Pons (tissue), 1 donor: ENCODE data around the gene GNAS-AS1.
"Not testable (repeated sequence)": the region's sequence is repeated elsewhere in the genome, so short reads cannot be mapped to it uniquely, and the experiment has no call there.

ENCODE experiments used
- DNase-seq: peaks from one replicate; pipeline ENCODE4 v3.0.0-alpha.2; 2016; ENCODE audit warnings: low spot score

The GNAS-AS1 gene

DNA sequence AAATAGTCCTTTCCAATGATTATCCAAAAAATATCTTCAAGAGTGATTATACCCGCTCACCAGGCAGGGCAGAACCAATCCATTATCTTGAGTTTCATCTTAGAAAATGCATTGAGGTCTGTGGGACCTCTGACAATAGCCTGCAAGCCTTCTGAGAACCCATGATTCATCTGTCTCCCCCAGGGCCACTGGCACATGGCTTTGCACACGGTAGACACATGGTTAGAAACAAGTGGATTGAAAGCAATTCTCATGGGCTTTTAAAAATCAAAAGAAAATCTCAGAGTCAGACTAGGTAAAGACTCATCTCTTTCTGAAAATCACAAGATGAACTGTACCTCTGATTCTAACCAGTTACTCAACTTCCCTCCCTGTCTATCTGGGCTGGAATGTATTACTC lies 15.5 kb downstream of the GNAS-AS1 start:
- DNase-seq: no peak

DNA sequence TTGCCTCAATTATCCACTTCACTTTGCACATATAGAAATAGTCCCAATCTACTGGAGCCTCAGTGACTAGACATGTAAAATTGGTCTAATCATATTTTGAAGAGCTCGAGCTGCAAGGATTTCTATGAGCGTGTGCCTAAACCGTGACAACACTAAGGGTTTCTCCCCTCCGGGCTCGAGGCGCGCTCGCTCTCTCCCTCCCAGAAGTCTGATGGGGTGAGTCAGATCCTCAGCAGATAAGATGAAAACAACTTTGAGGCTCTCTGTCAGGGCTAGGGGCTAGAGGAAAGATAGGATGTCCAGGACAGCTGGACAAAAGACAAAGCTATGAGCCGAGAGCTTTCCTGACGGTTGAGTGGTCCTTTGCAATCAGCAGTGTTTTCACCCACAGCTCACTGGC lies 16.8 kb downstream of the GNAS-AS1 start:
- no peak for DNase-seq

DNA sequence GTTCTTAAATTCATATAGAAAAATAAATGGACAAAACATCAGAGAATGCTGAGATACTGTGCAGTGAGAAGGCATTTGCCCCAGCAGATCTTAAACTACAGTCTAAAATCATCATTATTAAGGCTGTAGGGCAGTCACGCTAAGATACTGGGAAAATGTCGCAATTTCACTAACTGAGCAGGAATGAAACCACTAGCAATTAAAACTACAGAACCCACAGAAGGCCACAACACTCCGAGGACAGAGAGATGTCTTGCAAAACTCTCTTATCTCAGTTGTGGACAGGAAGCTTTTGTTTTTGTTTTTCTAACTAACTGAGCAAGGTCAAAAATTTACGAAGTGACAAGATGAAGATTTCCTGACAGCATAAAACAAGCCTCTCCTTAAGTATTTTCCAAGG lies 18.2 kb downstream of the GNAS-AS1 start:
- no peak for DNase-seq

DNA sequence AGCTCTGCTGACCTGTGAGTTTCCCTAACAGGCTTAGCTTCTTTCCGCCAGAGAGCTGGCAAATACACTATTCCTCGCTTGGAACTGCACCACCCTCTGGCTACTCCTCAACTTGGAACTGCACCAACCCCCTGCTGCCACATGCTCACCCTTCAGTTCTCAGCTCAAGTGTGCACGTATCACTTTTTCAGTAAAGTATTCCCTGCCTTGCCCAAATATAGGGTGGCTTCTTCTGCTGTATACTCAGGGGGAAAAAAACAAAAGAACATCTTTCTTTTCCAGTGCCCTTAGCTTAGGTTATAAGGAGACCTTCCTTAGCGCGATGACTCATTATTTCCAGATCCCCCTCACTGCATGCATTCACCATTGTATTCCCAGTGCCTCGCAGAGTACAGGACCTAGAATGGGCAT lies 21.2 kb downstream of the GNAS-AS1 start:
- DNase-seq: peak; percentile 32

DNA sequence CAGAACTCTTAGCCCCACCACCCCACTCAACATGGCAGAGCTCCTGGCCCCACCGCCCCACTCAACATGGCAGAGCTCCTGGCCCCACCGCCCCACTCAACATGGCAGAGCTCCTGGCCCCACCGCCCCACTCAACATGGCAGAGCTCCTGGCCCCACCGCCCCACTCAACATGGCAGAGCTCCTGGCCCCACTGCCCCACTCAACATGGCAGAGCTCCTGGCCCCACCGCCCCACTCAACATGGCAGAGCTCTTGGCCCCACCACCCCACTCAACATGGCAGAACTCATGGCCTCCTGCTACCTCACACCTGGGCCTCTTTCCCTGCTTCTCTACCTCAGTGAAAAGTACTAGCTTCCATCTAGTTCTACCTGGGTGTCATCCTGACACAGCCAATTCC lies 21.9 kb downstream of the GNAS-AS1 start:
- not testable (repeated sequence) for DNase-seq

DNA sequence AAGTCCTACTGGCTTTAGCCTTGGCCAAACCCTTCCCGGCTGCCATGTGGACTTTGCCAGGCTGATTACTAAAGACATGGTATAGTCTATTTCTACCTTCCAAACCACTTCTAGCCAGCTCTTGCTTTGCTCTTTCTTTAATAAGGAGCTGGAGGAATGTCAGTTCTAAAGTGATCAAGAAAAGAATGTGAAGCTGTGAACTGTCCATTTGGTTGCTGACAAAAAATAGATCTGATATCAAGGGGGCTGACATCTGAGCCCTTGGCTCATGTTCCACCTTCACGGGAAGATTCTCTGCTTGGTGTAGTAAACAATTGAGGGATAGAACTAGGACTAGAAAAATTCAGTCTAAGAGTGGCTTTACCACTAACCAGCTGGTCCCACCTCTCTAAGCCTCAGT lies 22.6 kb downstream of the GNAS-AS1 start:
- no peak for DNase-seq

DNA sequence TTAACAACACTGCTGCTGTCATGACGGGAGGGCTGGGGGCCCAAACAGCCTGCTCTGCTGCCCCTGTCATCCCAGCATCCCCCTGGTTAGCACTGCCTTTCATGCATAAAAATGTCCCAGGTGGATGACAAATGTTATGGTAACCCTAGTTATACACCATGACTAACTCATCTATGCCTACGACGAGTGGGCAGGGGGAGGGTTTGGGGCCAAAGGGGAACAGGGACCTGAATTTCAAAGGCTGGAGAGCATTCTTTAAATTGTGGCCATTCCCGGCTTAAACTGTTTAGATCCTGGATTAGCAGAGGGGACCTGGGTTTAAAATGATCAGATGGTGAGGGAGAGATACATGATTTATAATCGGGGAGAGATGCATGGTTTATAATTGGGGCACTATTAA lies 24.4 kb downstream of the GNAS-AS1 start:
- no peak for DNase-seq

DNA sequence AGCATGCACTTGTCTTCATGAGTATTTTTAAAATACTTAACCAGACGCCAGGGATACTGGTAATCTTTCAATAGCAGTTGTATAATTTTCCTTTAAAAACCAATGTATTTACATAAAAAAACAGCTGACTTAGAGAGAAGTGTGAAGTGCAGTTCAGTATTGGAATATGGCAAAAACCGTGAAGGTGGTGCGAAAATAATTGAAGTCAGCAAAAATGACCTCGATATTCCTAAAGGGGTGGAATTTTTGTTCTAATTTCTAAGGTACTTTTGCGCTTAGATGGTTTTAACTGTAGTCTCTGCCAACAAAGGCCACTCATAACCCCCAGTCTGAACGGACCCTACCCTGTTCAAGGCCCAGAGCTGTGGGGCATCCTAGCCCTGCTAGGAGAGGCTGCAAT lies 25.3 kb downstream of the GNAS-AS1 start:
- DNase-seq: no peak

DNA sequence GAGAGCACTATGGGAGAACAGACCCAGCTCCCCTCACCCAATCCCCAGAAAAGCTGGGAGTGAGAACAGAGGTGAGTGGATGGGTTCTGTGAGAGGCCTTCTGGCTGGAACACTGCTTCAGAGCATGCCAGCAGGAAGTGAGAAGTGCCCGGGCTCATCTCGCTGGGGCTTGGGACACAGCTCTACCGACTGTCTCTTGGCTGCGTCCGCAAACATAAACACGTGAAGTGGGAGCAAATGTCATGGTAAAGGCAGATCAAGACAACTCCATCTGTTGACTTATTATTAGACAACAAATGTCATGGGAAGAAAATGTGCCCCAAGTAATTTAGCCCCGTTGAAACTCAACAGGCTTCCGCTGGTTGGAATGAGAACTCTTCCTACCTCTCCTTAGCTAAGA lies 25.9 kb downstream of the GNAS-AS1 start:
- DNase-seq: peak; percentile 3

DNA sequence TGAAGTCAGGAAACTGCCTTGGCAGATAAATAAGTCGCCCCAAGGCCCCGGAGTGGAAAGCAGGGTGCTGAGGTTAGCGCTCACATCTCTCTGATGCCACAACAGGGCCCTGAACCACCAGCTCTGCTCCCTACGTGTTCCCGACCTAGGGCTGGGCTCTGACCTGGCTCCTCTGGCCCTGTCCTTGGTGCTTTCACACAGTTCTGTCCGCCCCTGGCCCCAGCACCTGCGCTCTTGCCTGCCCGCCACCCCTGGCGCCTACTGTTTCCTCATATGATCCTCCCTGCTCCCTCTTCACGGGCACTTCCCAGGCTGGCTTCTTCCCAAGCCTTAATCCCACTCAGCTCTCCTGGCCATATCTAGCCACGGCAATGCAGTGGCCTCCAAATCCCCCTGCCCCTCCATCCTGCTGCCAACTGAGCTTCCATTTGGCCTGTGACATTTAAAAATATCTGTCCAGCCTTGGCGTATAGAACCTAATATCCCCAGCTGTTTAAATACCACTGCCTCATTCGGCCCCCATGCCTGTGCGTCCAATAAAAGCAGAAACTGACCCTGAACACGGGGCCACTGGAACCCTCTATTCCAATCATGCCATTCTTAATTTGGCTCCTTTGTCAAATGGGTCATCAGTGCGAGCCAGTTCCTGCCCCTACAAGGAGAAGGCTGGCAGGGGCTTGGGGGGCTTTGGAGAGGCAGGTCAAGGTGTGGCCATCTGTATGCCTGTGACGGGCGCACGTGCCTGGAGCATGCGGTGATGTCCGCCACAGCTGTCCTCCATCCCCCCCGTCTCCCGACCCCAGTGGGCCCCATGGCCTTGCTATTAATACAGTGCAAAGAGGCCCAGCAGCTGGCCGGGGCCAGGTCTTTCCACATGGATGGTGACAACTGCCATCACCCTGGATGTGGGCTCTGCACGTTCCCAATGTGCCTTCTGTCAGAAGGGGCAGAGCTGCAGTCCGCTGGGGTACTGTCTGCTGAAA lies 27.7 kb downstream of the GNAS-AS1 start:
- DNase-seq: no peak

DNA sequence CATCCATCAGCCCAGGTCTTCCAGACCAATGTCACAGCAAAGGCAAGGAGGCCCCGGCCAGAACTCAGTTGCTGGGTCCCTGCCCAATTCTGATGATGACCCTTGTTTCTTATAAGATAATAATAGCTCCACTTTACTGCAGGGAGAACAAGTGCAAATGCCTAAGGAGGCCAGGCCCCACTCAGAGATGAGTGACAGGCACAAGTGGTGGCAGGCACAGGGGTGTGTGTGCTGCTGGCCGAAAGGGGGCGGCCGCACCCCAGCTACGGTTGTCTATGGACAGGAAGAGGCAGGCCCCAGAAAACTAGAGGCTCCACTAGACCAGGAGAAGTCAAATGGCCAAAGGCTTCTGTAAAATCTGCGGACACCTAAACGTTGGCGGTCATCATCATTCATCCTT lies 28.6 kb downstream of the GNAS-AS1 start:
- no peak for DNase-seq

DNA sequence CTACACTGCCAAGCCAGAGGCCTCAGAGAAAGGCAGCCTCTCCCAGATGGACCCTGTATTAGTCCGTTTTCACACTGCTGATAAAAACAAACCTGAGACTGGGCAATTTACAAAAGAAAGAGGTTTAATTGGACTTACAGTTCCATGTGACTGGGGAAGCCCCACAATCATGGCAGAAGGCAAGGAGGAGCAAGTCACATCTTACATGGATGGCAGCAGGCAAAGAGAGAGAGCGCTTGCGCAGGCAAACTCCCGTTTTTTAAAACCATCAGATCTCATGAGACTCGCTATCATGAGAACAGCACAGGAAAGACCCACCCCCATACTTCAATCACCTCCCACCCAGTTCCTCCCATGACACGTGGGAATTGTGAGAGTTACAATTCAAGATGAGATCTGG lies 30.2 kb downstream of the GNAS-AS1 start:
- not testable (repeated sequence) for DNase-seq

DNA sequence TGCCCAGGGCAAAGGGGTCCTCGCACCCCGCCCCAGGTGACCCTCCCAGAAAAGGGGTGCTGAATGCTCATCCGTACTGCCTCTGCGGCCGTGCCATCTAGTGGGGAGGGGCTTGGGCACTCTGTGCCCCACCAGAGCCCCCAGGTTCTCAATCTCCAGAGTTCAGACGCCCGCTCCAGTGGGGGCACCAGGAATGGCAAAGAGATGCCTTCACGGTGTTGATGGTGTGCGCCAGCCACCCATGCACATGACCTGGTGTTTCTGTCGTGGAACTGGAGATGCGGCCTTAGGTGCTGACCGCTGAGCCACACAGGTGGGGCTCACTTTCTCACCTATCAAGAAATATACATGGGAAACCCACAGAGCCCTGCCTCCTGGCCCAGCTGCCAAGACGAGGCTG lies 30.8 kb downstream of the GNAS-AS1 start:
- DNase-seq: no peak

DNA sequence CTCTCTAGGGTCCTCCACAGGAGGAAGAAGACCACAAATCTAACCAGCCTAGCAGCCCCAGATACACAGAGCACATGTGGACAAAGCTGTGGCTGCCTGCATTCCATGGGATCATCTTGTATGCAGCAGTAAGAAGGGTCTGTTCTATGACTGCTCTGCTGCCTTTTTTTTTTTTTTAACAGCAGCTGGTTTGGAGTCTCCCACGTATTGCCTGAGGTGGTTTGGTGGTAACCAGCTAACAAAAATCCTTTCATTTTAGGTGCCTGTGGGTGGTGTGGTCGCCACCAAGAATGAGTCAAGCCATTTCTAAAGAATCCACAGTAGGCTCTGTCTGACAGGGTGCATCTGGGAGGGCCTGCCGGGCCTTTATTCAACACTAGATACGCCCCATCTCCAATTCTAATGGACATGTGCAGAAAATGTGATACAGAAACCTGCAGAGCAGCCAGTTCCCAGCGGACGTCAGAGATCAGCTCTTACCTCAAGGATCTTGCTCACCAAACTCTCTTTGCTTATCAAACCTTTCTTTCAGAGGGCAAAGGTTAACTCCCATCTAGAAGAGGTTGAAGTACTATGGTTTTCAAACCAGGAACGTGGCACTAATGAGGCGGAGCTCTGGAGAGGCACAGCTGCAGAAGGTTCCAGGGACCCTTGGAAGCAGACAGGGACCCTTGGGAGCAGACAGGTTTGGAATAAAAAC lies 32.0 kb downstream of the GNAS-AS1 start:
- no peak for DNase-seq

DNA sequence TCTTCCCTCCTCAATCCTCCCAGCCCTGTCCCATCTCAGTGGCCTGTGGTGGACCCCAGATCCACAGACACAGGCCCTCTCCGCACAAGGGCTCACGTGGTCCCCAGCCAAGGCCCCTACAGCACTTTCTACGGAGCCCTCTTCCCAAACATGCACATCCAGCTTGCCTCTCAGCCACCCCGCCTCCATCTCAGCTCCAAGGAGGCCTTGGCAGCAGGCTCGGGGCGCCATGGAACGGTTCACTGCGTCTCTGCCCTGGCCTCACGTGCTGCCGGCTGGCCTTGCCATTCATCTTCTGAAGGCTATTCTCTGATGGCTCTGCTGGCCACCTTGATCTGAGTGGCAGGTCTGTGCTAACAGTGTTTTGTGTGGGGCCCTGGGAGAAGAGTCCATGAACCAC lies 33.0 kb downstream of the GNAS-AS1 start:
- DNase-seq: no peak

DNA sequence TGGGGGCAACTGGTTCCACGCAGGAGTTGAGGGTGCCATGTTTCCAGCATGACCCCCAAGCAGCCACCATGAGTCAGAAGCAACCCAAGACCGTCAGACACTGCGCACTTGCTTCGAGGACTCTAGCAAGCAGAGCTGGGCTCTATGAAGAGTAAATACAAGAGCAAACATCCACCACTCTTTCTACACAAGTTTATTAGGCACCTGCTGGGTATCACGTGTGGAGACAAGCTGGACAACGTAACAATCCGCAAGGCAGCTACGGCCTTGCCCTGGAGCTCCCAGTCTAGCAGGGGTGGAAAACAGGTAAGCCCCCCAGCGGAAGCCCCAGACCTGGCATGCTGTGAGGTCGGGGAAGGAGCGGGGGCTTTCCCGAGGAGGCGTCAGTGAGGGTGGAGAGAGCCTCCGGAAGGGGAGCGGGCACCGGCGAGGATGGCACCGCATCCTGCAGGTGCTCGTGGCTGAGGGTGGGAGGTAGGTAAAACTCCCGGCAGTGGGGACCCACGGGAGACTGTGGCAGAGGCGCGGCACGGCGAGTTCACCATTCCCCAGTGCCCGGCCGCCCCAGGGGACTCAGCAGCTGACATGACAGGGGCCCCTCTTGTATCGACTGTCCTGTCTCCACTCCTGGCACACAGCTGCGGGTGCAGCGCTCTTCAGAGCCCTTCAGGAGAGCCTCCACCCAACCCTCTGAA lies 33.6 kb downstream of the GNAS-AS1 start:
- DNase-seq: no peak

DNA sequence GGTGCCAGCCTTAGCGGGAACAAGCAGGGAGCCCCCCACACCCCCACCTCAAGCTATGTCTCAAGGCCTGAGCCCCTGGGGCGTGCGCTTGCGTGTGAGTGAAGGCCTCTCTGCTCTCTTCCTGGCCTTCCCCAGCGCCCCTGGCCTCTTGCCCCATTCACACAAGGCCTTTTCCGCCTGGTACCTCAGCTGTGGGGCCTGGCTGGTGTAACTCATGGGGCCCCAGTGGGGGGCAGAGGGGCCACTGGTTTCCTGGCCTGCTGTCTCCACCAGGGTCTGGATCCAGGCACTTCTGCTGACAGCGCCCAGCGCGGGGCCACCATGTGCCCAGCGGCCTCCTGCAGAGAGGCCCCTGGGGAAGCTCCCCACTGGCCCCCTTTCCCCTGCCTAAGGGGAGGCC lies 34.7 kb downstream of the GNAS-AS1 start:
- DNase-seq: no peak

DNA sequence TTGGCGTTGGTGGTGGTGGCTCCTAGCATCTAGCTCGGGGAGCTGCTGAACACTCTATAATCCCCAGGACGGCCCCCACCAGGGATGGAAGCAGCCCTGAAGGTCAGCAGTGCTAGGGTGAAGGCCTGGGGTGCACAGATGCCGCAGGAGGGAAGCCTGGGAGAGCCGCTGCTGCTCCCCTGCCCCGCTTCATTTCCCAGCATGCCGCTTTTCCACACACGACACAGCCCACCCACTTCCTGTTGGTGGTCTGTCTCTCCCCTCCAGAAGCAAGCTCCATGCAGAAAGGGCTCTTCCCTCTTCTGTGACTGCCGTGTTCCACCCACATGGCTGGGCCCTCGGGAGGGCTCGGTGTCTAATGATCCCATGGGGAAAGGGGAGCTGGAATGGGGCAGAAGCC lies 35.3 kb downstream of the GNAS-AS1 start:
- no peak for DNase-seq

DNA sequence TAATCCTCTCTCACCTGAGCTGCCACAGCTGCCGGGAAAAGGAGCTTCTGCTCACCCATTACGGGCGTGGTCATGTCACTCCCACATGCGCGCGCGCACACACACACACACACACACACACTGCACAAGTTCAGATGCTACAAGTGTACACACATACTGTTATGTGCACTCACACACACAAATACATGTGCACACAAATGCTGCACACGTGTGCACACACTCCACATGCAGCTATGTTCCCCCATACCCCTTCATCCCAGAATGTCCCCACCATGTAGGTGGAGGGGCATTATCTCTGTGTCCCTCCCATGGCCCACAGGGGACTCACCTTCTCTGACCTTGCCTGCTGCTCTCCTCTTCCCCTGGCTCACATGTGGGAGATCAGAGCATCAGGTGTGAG lies 37.3 kb downstream of the GNAS-AS1 start:
- no peak for DNase-seq

DNA sequence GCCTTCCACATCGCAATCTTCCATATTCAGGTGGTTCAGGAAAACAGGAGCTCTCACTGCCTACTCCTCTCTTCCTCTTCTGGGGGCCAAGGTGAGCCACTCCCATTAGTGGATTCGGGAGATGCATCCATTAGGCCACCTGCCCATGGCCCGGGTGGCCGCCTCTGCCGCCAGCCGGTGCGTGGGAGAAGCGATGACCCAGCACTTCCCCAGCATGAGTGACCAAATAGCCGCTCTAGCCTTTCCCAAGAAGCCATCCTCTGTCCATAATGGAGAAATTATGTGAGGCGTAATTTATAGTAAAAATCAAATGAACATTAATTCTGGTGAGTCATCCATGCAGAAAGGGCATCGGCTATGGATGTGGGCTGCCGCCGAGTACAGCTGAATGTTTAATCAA lies 39.4 kb downstream of the GNAS-AS1 start:
- DNase-seq: no peak

DNA sequence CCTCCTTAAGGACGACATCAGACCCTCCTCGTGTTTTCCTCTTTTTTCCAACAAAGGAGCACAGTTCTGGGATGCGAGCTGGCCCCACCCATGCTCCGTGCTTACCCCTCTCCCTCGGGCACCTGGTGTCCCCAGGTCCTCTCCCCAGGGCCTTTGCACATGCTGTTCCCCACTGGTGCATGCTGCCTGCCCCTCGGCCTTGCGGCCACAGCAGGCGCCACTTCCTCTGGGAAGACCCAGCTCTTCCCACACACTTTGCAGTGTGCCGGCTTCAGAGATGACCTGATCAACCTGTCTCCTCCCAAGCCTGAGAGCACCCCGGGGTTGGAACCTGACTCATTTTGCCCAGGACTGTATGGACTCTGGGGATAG lies 39.8 kb downstream of the GNAS-AS1 start:
- DNase-seq: no peak

DNA sequence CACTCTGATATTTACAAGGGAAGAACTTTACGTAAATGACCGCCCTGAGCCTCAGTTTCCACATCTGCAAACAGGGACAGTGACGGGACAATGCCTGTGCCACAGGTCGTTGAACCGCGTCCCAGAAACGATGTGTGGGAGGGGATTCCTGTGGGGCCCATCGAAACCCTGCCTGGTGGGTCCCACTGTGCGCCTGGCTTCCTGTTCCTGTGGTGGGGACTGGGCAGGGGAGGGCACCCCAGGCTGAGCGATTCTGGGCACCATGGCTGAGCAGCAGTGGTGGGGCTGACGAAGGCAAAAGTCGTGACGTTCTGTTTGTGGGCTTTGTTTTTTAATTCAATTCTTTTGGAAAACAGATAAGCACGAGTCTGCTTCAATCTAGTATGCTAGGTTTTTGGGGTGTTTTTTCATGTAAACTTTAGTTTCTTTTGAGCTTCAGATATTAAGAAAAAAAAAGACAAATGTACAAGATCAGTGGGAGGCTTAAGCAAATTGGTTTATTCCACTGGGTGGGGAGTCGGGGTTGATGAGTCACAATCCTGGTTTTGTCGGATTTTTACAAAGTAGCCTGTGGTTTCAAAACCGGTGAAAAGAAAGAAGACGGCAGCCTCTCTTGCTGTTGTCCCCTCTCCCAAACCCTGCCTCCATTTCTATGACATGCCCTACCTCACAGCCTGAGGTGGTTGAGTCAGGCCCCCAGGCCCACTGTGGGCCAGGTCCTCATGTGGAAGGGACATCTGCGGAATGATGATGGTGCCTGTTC lies 40.4 kb downstream of the GNAS-AS1 start:
- no peak for DNase-seq
